ENCODE results near the gene ZNF598.

DNA sequence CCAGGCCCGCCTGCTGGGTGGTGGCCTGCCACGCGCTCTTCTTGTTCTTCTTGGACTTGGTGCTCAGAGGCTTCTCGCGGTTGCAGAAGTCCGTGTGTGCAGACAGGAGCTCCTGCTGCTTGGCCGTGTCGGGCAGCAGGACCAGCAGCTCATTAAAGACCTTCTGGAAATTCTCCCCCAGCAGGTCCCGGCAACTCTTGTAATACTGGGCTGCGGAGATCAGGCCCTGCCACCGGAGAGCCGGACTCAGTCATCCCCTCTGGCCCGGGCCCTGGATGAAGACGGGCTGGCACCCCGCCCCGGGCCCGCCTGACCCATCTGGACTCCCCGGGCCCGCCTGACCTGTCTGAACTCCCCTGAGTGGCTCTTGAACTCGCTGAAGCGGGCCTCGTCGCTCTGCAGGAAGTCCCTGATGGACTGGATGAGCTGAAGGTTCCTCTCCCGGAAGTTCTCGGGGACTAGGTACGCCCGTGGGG lies 11.2 kb downstream of the ZNF598 start:
- TF ChIP-seq CTCF (IDR thresholded peaks at IDR 0.05; ENCODE audit: insufficient read depth, low read length, poor library complexity, severe bottlenecking) (no peak), EZH2phosphoT487 (conservative IDR thresholded peaks at IDR 0.05; ENCODE audit: low read length) (no peak)

Data from SU-DHL-6 (cell line).